ENCODE measurements around the gene ARHGEF7.

- TF ChIP-seq, protein P1, sequence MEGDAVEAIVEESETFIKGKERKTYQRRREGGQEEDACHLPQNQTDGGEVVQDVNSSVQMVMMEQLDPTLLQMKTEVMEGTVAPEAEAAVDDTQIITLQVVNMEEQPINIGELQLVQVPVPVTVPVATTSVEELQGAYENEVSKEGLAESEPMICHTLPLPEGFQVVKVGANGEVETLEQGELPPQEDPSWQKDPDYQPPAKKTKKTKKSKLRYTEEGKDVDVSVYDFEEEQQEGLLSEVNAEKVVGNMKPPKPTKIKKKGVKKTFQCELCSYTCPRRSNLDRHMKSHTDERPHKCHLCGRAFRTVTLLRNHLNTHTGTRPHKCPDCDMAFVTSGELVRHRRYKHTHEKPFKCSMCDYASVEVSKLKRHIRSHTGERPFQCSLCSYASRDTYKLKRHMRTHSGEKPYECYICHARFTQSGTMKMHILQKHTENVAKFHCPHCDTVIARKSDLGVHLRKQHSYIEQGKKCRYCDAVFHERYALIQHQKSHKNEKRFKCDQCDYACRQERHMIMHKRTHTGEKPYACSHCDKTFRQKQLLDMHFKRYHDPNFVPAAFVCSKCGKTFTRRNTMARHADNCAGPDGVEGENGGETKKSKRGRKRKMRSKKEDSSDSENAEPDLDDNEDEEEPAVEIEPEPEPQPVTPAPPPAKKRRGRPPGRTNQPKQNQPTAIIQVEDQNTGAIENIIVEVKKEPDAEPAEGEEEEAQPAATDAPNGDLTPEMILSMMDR (IDR thresholded peaks at IDR 0.05) = no peak
- TF ChIP-seq POLR2A (IDR thresholded peaks at IDR 0.05) = no peak
Measured at GRCh38 chr13:111217641-111218040, 102.5 kb downstream of the ARHGEF7 start.

Measured in lower leg skin (tissue), 3 donors.